OCI-LY1 (cell line): ENCODE measurements around the gene BMP8A.

ENCODE experiments used
- H2AFZ ChIP-seq: fragments of 200-600 bp; sonication (generic), shearing (Covaris generic); 2 replicates; pipeline ENCODE4 v1.6.0; 2014; ENCODE audit warnings: antibody characterized with exemption, mild to moderate bottlenecking, low read length
- H3F3A ChIP-seq: fragments of 200-600 bp; sonication (generic), shearing (Covaris generic); 2 replicates; pipeline ENCODE4 v1.6.0; 2014; ENCODE audit warnings: mild to moderate bottlenecking, antibody characterized with exemption, low read length, moderate library complexity; ENCODE audit not compliant: insufficient read depth
- H3K27ac ChIP-seq: fragments of 200-600 bp; sonication (generic); 2 replicates; pipeline ENCODE4 v1.5.1; 2014; ENCODE audit warnings: low read length, mixed run types, mild to moderate bottlenecking, low read depth; ENCODE audit not compliant: poor library complexity, severe bottlenecking
- H3K27me3 ChIP-seq: fragments of 200-600 bp; sonication (generic); 2 replicates; pipeline ENCODE4 v1.6.0; 2014; ENCODE audit warnings: antibody characterized with exemption, mild to moderate bottlenecking, low read length, moderate library complexity; ENCODE audit not compliant: insufficient read depth
- H3K36me3 ChIP-seq: fragments of 200-600 bp; sonication (generic); 2 replicates; pipeline ENCODE4 v1.6.1; 2014; ENCODE audit warnings: mild to moderate bottlenecking, antibody characterized with exemption, low read length, moderate library complexity, mixed read lengths; ENCODE audit not compliant: insufficient read depth
- H3K4me1 ChIP-seq: fragments of 200-600 bp; sonication (generic); 2 replicates; pipeline ENCODE4 v1.5.1; 2014; ENCODE audit warnings: mild to moderate bottlenecking, low read length, moderate library complexity; ENCODE audit not compliant: insufficient read depth, severe bottlenecking
- H3K4me2 ChIP-seq: fragments of 200-600 bp; sonication (generic), shearing (Covaris generic); 2 replicates; pipeline ENCODE4 v1.6.1; 2014; ENCODE audit warnings: low read length
- H3K4me3 ChIP-seq: fragments of 200-600 bp; sonication (generic); 2 replicates; pipeline ENCODE4 v1.5.1; 2014; ENCODE audit warnings: low read length, low read depth, mild to moderate bottlenecking, mixed read lengths; ENCODE audit not compliant: poor library complexity, severe bottlenecking
- H3K79me2 ChIP-seq: fragments of 200-600 bp; shearing (Covaris generic); 2 replicates; pipeline ENCODE4 v1.6.1; 2016; ENCODE audit warnings: mixed run types, low read length, mixed read lengths; ENCODE audit not compliant: insufficient read depth
- H3K9ac ChIP-seq: fragments of 200-600 bp; sonication (generic), shearing (Covaris generic); 2 replicates; pipeline ENCODE4 v1.6.1; 2014; ENCODE audit warnings: mild to moderate bottlenecking, low read length, mixed read lengths
- H3K9me2 ChIP-seq: fragments of 200-600 bp; sonication (generic), shearing (Covaris generic); 2 replicates; pipeline ENCODE4 v1.6.1; 2014; ENCODE audit warnings: low read depth, mild to moderate bottlenecking, low read length, mixed read lengths
- H3K9me3 ChIP-seq: fragments of 200-600 bp; shearing (Covaris generic); 2 replicates; pipeline ENCODE4 v1.6.1; 2014; ENCODE audit warnings: low read length, mixed read lengths
- H4K20me1 ChIP-seq: fragments of 200-600 bp; sonication (generic), shearing (Covaris generic); 2 replicates; pipeline ENCODE4 v1.6.0; 2016; ENCODE audit warnings: mild to moderate bottlenecking, low read length; ENCODE audit not compliant: insufficient read depth
- CTCF ChIP-seq: fragments of 200-600 bp; sonication (generic), shearing (Covaris generic); IDR thresholded peaks from 2 replicates; pipeline ENCODE4 v1.5.1; 2017; ENCODE audit warnings: mild to moderate bottlenecking, antibody characterized with exemption, low read length, moderate library complexity, mixed read lengths
- EZH2 ChIP-seq: fragments of 200-600 bp; sonication (generic), shearing (Covaris generic); IDR thresholded peaks from 2 replicates; pipeline ENCODE4 v1.8.0; 2017; ENCODE audit warnings: borderline replicate concordance, mixed run types, mild to moderate bottlenecking, antibody characterized with exemption, low read length, moderate library complexity, mixed read lengths

The BMP8A gene

DNA sequence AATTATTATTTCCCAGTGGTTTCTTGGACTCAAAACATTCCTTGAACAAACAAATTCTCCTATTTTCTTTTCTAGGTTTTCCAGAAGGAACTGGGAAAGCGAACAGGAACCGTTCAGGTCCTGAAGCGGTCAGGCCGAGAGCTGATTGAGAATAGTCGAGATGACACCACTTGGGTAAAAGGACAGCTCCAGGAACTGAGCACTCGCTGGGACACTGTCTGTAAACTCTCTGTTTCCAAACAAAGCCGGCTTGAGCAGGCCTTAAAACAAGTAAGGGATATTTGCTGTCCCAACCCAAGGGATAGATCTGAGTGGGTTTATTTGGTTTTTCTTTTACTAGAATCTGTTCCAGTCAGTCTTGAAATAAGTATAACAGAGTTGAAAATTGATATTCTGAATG lies 39.4 kb upstream of the BMP8A start:
- TF ChIP-seq CTCF (no peak), EZH2 (no peak)

DNA sequence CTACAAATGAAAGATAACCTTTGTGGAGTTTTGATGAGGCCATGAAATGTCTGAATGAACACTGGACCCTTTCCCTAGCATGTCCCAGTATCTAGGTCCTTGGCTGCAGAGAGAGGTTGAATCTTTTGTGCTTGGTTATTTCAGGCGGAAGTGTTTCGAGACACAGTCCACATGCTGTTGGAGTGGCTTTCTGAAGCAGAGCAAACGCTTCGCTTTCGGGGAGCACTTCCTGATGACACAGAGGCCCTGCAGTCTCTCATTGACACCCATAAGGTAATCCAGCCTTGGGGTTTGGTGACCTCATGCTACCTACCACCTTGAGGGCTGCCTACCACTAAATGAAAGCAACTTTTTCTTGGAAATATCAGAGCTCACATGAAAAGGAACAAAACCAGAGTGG lies 38.9 kb upstream of the BMP8A start:
- TF ChIP-seq CTCF (no peak), EZH2 (no peak)
- no peak overlapping the region for H3K4me3 ChIP-seq
- peaks cover 91% of the 10 kb centered on the region for H3K36me3 ChIP-seq
- H3K4me1 ChIP-seq, result no peaks in the 10 kb centered on the region
- no peaks in the 10 kb centered on the region for H3K9me2 ChIP-seq
- H3F3A ChIP-seq, result no peaks in the 10 kb centered on the region
- no peaks in the 10 kb centered on the region for H3K9me3 ChIP-seq
- H3K27ac ChIP-seq, result no peak overlapping the region
- H3K9ac ChIP-seq, result no peak overlapping the region
- no peaks in the 10 kb centered on the region for H3K27me3 ChIP-seq
- H3K4me2 ChIP-seq, result no peak overlapping the region
- no peaks in the 10 kb centered on the region for H3K79me2 ChIP-seq
- H2AFZ ChIP-seq, result no peak overlapping the region
- no peaks in the 10 kb centered on the region for H4K20me1 ChIP-seq

More for the DNA sequence above, 39.4 kb upstream of the BMP8A start:
- no peak overlapping the region for H3K4me3 ChIP-seq
- no peaks in the 10 kb centered on the region for H3K79me2 ChIP-seq
- no peak overlapping the region for H2AFZ ChIP-seq
- H4K20me1 ChIP-seq, result no peaks in the 10 kb centered on the region
- no peak overlapping the region for H3K4me2 ChIP-seq
- no peaks in the 10 kb centered on the region for H3K4me1 ChIP-seq
- no peak overlapping the region for H3K27ac ChIP-seq
- no peaks in the 10 kb centered on the region for H3F3A ChIP-seq
- no peaks in the 10 kb centered on the region for H3K27me3 ChIP-seq
- peaks cover 91% of the 10 kb centered on the region for H3K36me3 ChIP-seq
- H3K9me3 ChIP-seq, result no peaks in the 10 kb centered on the region
- H3K9me2 ChIP-seq, result no peaks in the 10 kb centered on the region
- no peak overlapping the region for H3K9ac ChIP-seq

DNA sequence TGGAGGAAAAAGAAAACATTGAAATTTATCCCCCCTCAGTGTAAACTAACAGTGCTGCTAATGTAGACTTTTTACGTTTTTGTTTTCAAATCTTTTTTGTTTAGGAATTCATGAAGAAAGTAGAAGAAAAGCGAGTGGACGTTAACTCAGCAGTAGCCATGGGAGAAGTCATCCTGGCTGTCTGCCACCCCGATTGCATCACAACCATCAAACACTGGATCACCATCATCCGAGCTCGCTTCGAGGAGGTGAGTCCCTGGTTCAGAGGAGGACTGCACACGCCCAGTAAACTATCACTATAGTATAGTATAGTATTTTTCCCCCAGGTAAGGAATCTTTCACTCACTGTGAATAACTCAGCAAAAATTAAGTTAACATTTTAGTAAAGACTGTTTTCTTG lies 37.8 kb upstream of the BMP8A start:
- Histone ChIP-seq H3K36me3 (peaks cover 92% of the 10 kb centered on the region), H3K4me2 (no peak overlapping the region), H3K9me2 (no peaks in the 10 kb centered on the region)

More for the DNA sequence above, 37.8 kb upstream of the BMP8A start:
- no peaks in the 10 kb centered on the region for H3K4me1 ChIP-seq
- TF ChIP-seq CTCF, result no peak
- TF ChIP-seq EZH2, result no peak
- no peaks in the 10 kb centered on the region for H3K79me2 ChIP-seq
- H3F3A ChIP-seq, result no peaks in the 10 kb centered on the region
- H3K27me3 ChIP-seq, result no peaks in the 10 kb centered on the region
- H3K4me3 ChIP-seq, result no peak overlapping the region
- H2AFZ ChIP-seq, result no peak overlapping the region
- H3K9ac ChIP-seq, result no peak overlapping the region
- H3K9me3 ChIP-seq, result no peaks in the 10 kb centered on the region
- no peaks in the 10 kb centered on the region for H4K20me1 ChIP-seq
- no peak overlapping the region for H3K27ac ChIP-seq
